GM12865 (cell line): ENCODE results near the gene TRAF2.
"Not testable (repeated sequence)": the region's sequence is repeated elsewhere in the genome, so short reads cannot be mapped to it uniquely, and the experiment has no call there.

Experiments used
- DNase-seq: peaks from one replicate; pipeline ENCODE4 v3.0.0; 2010; ENCODE audit warnings: low read depth
- H3K4me3 ChIP-seq: 2 replicates; pipeline ENCODE4 v1.5.1; 2011; ENCODE audit warnings: mild to moderate bottlenecking, low read depth, low read length, control low read depth
- CTCF ChIP-seq: IDR thresholded peaks from 2 replicates; pipeline ENCODE4 v1.5.1; 2011; ENCODE audit warnings: low read length, control low read depth, low read depth, inconsistent platforms; ENCODE audit not compliant: insufficient read depth; ENCODE audit errors: missing control alignments

TRAF2 gene, protein sequence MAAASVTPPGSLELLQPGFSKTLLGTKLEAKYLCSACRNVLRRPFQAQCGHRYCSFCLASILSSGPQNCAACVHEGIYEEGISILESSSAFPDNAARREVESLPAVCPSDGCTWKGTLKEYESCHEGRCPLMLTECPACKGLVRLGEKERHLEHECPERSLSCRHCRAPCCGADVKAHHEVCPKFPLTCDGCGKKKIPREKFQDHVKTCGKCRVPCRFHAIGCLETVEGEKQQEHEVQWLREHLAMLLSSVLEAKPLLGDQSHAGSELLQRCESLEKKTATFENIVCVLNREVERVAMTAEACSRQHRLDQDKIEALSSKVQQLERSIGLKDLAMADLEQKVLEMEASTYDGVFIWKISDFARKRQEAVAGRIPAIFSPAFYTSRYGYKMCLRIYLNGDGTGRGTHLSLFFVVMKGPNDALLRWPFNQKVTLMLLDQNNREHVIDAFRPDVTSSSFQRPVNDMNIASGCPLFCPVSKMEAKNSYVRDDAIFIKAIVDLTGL

GRCh38 chr9:136885950-136886578, at the start of gene TRAF2:
Gene TRAF2, plus strand, starts transcription at chr9:136886516. Its CDS starts 12,225 bp downstream, at chr9:136898741.
- peak; percentile 100 for DNase-seq
- TF ChIP-seq CTCF, result no peak
- peak within 1 kb of the TSS; percentile 93 for H3K4me3 ChIP-seq

GRCh38 chr9:136837146-136837855, 49.0 kb upstream of the TRAF2 start:
- no peak overlapping the region for H3K4me3 ChIP-seq
- DNase-seq, result no peak
- TF ChIP-seq CTCF, result no peak

- not testable (repeated sequence) for DNase-seq, H3K4me3 ChIP-seq
These were observed 48.4 kb upstream of the TRAF2 start for GRCh38 chr9:136837856-136838277.

GRCh38 chr9:136838314-136839228, 47.7 kb upstream of the TRAF2 start:
- TF ChIP-seq CTCF, result no peak
- DNase-seq, result no peak
- no peak overlapping the region for H3K4me3 ChIP-seq

GRCh38 chr9:136839229-136840139, 46.8 kb upstream of the TRAF2 start:
- no peak overlapping the region for H3K4me3 ChIP-seq
- no peak for DNase-seq
- TF ChIP-seq CTCF, result no peak

- TF ChIP-seq CTCF, result no peak
- H3K4me3 ChIP-seq, result no peak overlapping the region
- DNase-seq, result no peak
These were observed 46.0 kb upstream of the TRAF2 start for GRCh38 chr9:136840140-136840876.
